GM12878 (cell line): ENCODE measurements around the gene PDZD8. TPM values are rescaled to one million over a fixed set of nuclear protein-coding genes. Genes with fewer than 3 reads are reported as not detected.

ENCODE experiments used
- ATAC-seq: fragments of 200-7000 bp; cut with Tn5 transposase; 3 replicates; pipeline ENCODE4 v1.9.1; 2020; ENCODE audit warnings: mild to moderate bottlenecking, moderate library complexity
- BruUV-seq: library from RNA; stranded (reverse); fragments of 400-500 nt; replicated peaks from 2 replicates; lab custom pipeline; 2021; lab: Mats Ljungman, UMichigan
- CTCF ChIA-PET: fragments of 300-600 bp; sonication (Branson Sonifier 250); formaldehyde crosslinking; extraction: SDS; loops from one replicate; lab custom pipeline; 2021; ENCODE audit warnings: inconsistent platforms; lab: Yijun Ruan, JAX
- POLR2A ChIA-PET: fragments of 350-600 bp; formaldehyde crosslinking; extraction: SDS; loops from one replicate; lab custom pipeline; 2021; ENCODE audit warnings: inconsistent platforms; lab: Charles Lee
- RAD21 ChIA-PET: fragments of 300-600 bp; sonication (Branson Sonifier 250); formaldehyde crosslinking; loops from one replicate; lab custom pipeline; 2023; ENCODE audit warnings: antibody characterized with exemption; ENCODE audit not compliant: unreplicated experiment; lab: Charles Lee
- SMC1A ChIA-PET: fragments of 300-600 bp; sonication (Branson Sonifier 250); formaldehyde crosslinking; loops from one replicate; lab custom pipeline; 2023; ENCODE audit not compliant: unreplicated experiment, uncharacterized antibody; lab: Charles Lee
- DNase-seq: peaks from one replicate; pipeline ENCODE4 v3.0.0-alpha.2; 2011; ENCODE audit warnings: low read depth, low spot score
- FAIRE-seq: peaks from 3 replicates; lab custom pipeline; 2011; peaks lifted over from hg19 to GRCh38; lab: Jason Lieb, UNC
- H2AFZ ChIP-seq: 2 replicates; pipeline ENCODE4 v1.6.0; 2011; ENCODE audit warnings: low read depth, low read length, control low read depth; ENCODE audit not compliant: control insufficient read depth
- H3K27ac ChIP-seq: 2 replicates; pipeline ENCODE4 v1.5.1; 2011; ENCODE audit warnings: control low read depth; ENCODE audit not compliant: control insufficient read depth, insufficient read depth
- H3K27me3 ChIP-seq, 2 experiments: replicated peaks in 1 of 2; 2 replicates each; pipeline versions ENCODE4 v1.6.0 to v1.6.1; 2011; ENCODE audit warnings: low read length in 1 of 2; ENCODE audit not compliant: control insufficient read depth in 2 of 2, insufficient read depth in 2 of 2
- H3K36me3 ChIP-seq, 2 experiments: 2 replicates each; pipeline ENCODE4 v1.5.1; 2011; ENCODE audit warnings: low read length in 1 of 2; ENCODE audit not compliant: control insufficient read depth in 2 of 2, insufficient read depth in 2 of 2
- H3K4me1 ChIP-seq: 2 replicates; pipeline ENCODE4 v1.6.1; 2011; ENCODE audit warnings: mild to moderate bottlenecking, low read length, moderate library complexity, mixed read lengths; ENCODE audit not compliant: control insufficient read depth, insufficient read depth
- H3K4me2 ChIP-seq: 2 replicates; pipeline ENCODE4 v1.6.0; 2011; ENCODE audit warnings: control low read depth; ENCODE audit not compliant: control insufficient read depth, insufficient read depth
- H3K4me3 ChIP-seq: fragments of 200-600 bp; sonication (generic); 2 replicates; pipeline ENCODE4 v1.5.1; 2016
- H3K79me2 ChIP-seq: 2 replicates; pipeline ENCODE4 v1.6.0; 2011; ENCODE audit warnings: low read length; ENCODE audit not compliant: control insufficient read depth, insufficient read depth
- H3K9ac ChIP-seq: 2 replicates; pipeline ENCODE4 v1.8.0; 2011; ENCODE audit warnings: low read length, control low read depth, mixed read lengths; ENCODE audit not compliant: control insufficient read depth, insufficient read depth
- H3K9me3 ChIP-seq: replicated peaks from 3 replicates; pipeline ENCODE4 v1.5.1; 2011; ENCODE audit warnings: mild to moderate bottlenecking, low read length; ENCODE audit not compliant: control insufficient read depth, insufficient read depth
- H4K20me1 ChIP-seq: 2 replicates; pipeline ENCODE4 v1.6.0; 2011; ENCODE audit not compliant: control insufficient read depth, insufficient read depth
- ATF7 ChIP-seq: fragments of 450-650 bp; IDR thresholded peaks from 2 replicates; pipeline ENCODE4 v1.6.1; 2016; ENCODE audit warnings: low read depth, mild to moderate bottlenecking
- FOXK2 ChIP-seq: fragments of 450-650 bp; IDR thresholded peaks from 2 replicates; pipeline ENCODE4 v1.6.1; 2017; ENCODE audit warnings: mild to moderate bottlenecking, moderate library complexity
- NFYB ChIP-seq: IDR thresholded peaks from 2 replicates; pipeline ENCODE4 v1.6.1; 2011; ENCODE audit warnings: low read depth, mild to moderate bottlenecking, low read length, improper control_type of control experiment, moderate library complexity; ENCODE audit not compliant: insufficient read depth
- RFX5 ChIP-seq: IDR thresholded peaks from 2 replicates; pipeline ENCODE4 v1.6.1; 2011; ENCODE audit warnings: low read depth, low read length, improper control_type of control experiment
- RUNX3 ChIP-seq: IDR thresholded peaks from 2 replicates; pipeline ENCODE4 v1.6.1; 2012; ENCODE audit warnings: low read length, inconsistent platforms
- SIN3A ChIP-seq: IDR thresholded peaks from 2 replicates; pipeline ENCODE4 v1.6.1; 2012; ENCODE audit warnings: low read depth, low read length, improper control_type of control experiment
- SUZ12 ChIP-seq: fragments of 200-600 bp; sonication (generic); IDR thresholded peaks from one replicate; pipeline ENCODE4 v1.6.1; 2018; ENCODE audit warnings: antibody characterized with exemption, mild to moderate bottlenecking; ENCODE audit not compliant: unreplicated experiment
- whole genome bisulfite sequencing: methylation state at CpG from one replicate; pipeline ENCODE4 v1.1.6; 2016; ENCODE audit warnings: low lambda C conversion rate; ENCODE audit not compliant: insufficient replicate concordance, insufficient coverage; ENCODE audit errors: missing lambda C conversion rate; 5-methylcytosine and 5-hydroxymethylcytosine counted together
- in situ Hi-C: fragments of 300-500 bp; cut with MboI; formaldehyde crosslinking; loops from 9 replicates; pipeline ENCODE4 v1.14.3; 2018; ENCODE audit warnings: mixed read lengths
- intact Hi-C: fragments of 100-400 bp; cut with micrococcal nuclease; formaldehyde crosslinking; loops from one replicate; pipeline ENCODE4 v1.14.2; 2022; ENCODE audit not compliant: unreplicated experiment
- polyA plus RNA-seq, 11 experiments: library from polyadenylated mRNA; depleted of rRNA in 4 of 11; unstranded in 6 of 11; stranded (reverse) in 5 of 11; fragments of >200 nt; fragmentation: Nextera tagmentation in 4 of 11; fragmentation: Illumina TruSeq in 1 of 11; extraction: Ambion mirVana in 4 of 11; extraction: Trizol in 1 of 11; gene quantifications; 1 replicate in 1 of 11; 2 replicates in 10 of 11; pipeline versions ENCODE4 v1.2.1 to v1.2.3, GENCODE V29; 2011 to 2016; ENCODE audit warnings: inconsistent platforms in 2 of 11, missing spikeins in 2 of 11, low read depth in 1 of 11
- total RNA-seq, 4 experiments: library from RNA; depleted of rRNA in 3 of 4; stranded (reverse); fragments of >200 nt in 3 of 4; fragmentation: Illumina TruSeq in 1 of 4; extraction: Trizol in 1 of 4; gene quantifications; 2 replicates each; pipeline versions ENCODE4 v1.2.1 to v1.2.3, GENCODE V29; 2013 to 2021
- TF ChIP-seq, protein P1 (sequence below): fragments of 450-650 bp; IDR thresholded peaks from 2 replicates; pipeline ENCODE4 v1.6.1; 2017; ENCODE audit warnings: mild to moderate bottlenecking
- TF ChIP-seq, protein P2 (sequence below): IDR thresholded peaks from 2 replicates; pipeline ENCODE4 v1.6.1; 2011; ENCODE audit warnings: borderline replicate concordance, low read depth, mild to moderate bottlenecking, moderate library complexity, mixed read lengths, low read length; ENCODE audit not compliant: insufficient read depth; ENCODE audit errors: extremely low read length
- TF ChIP-seq, protein P3 (sequence below): fragments of 450-650 bp; IDR thresholded peaks from 2 replicates; pipeline ENCODE4 v1.6.1; 2017; ENCODE audit warnings: mild to moderate bottlenecking, moderate library complexity
- TF ChIP-seq, protein P4 (sequence below): IDR thresholded peaks from 2 replicates; pipeline ENCODE4 v1.6.1; 2011; ENCODE audit warnings: mild to moderate bottlenecking, low read depth, low read length, moderate library complexity; ENCODE audit not compliant: insufficient replicate concordance
- TF ChIP-seq, protein P5 (sequence below): fragments of 450-650 bp; IDR thresholded peaks from 2 replicates; pipeline ENCODE4 v1.6.1; 2014; ENCODE audit warnings: mild to moderate bottlenecking

PDZD8 gene
- total and polyA plus RNA-seq, 10 of the 15 experiments (the other 5 are each of a cell fraction or from before 2014, with no cell fraction given) = 2.0 to 21.2 (median 6.7) TPM

DNA sequence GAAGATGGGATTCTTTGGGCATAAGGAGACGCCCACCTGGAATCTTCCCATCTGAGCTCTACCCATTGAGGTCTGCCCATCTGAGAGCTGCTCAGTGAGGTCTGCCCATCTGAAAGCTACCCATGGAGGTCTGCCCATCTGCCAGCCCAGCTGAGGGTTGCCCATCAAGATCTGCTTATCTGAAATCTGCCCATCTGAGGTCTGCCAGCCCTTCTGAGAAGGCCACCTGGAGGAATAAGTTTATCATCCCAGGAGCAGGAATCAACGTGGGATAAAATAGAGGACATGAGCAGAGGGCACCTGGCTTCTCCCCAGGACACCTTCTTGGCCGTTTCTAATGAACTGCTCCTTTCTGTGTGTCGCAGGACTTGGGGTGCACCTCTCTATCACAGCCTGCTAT lies 35.3 kb upstream of the PDZD8 start:
- intact Hi-C loops = no loop called here
- BruUV-seq = no TSS peak
- TF ChIP-seq, protein P1, sequence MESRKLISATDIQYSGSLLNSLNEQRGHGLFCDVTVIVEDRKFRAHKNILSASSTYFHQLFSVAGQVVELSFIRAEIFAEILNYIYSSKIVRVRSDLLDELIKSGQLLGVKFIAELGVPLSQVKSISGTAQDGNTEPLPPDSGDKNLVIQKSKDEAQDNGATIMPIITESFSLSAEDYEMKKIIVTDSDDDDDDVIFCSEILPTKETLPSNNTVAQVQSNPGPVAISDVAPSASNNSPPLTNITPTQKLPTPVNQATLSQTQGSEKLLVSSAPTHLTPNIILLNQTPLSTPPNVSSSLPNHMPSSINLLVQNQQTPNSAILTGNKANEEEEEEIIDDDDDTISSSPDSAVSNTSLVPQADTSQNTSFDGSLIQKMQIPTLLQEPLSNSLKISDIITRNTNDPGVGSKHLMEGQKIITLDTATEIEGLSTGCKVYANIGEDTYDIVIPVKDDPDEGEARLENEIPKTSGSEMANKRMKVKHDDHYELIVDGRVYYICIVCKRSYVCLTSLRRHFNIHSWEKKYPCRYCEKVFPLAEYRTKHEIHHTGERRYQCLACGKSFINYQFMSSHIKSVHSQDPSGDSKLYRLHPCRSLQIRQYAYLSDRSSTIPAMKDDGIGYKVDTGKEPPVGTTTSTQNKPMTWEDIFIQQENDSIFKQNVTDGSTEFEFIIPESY = no peak
- TF ChIP-seq, protein P2, sequence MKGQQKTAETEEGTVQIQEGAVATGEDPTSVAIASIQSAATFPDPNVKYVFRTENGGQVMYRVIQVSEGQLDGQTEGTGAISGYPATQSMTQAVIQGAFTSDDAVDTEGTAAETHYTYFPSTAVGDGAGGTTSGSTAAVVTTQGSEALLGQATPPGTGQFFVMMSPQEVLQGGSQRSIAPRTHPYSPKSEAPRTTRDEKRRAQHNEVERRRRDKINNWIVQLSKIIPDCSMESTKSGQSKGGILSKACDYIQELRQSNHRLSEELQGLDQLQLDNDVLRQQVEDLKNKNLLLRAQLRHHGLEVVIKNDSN = no peak
- TF ChIP-seq RUNX3 (no peak), SIN3A (no peak), FOXK2 (no peak), NFYB (no peak), ATF7 (no peak), RFX5 (no peak), SUZ12 (no peak)
- TF ChIP-seq, protein P3, sequence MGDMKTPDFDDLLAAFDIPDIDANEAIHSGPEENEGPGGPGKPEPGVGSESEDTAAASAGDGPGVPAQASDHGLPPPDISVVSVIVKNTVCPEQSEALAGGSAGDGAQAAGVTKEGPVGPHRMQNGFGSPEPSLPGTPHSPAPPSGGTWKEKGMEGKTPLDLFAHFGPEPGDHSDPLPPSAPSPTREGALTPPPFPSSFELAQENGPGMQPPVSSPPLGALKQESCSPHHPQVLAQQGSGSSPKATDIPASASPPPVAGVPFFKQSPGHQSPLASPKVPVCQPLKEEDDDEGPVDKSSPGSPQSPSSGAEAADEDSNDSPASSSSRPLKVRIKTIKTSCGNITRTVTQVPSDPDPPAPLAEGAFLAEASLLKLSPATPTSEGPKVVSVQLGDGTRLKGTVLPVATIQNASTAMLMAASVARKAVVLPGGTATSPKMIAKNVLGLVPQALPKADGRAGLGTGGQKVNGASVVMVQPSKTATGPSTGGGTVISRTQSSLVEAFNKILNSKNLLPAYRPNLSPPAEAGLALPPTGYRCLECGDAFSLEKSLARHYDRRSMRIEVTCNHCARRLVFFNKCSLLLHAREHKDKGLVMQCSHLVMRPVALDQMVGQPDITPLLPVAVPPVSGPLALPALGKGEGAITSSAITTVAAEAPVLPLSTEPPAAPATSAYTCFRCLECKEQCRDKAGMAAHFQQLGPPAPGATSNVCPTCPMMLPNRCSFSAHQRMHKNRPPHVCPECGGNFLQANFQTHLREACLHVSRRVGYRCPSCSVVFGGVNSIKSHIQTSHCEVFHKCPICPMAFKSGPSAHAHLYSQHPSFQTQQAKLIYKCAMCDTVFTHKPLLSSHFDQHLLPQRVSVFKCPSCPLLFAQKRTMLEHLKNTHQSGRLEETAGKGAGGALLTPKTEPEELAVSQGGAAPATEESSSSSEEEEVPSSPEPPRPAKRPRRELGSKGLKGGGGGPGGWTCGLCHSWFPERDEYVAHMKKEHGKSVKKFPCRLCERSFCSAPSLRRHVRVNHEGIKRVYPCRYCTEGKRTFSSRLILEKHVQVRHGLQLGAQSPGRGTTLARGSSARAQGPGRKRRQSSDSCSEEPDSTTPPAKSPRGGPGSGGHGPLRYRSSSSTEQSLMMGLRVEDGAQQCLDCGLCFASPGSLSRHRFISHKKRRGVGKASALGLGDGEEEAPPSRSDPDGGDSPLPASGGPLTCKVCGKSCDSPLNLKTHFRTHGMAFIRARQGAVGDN = no peak
- TF ChIP-seq, protein P4, sequence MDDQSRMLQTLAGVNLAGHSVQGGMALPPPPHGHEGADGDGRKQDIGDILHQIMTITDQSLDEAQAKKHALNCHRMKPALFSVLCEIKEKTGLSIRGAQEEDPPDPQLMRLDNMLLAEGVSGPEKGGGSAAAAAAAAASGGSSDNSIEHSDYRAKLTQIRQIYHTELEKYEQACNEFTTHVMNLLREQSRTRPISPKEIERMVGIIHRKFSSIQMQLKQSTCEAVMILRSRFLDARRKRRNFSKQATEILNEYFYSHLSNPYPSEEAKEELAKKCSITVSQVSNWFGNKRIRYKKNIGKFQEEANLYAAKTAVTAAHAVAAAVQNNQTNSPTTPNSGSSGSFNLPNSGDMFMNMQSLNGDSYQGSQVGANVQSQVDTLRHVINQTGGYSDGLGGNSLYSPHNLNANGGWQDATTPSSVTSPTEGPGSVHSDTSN = no peak
- TF ChIP-seq, protein P5, sequence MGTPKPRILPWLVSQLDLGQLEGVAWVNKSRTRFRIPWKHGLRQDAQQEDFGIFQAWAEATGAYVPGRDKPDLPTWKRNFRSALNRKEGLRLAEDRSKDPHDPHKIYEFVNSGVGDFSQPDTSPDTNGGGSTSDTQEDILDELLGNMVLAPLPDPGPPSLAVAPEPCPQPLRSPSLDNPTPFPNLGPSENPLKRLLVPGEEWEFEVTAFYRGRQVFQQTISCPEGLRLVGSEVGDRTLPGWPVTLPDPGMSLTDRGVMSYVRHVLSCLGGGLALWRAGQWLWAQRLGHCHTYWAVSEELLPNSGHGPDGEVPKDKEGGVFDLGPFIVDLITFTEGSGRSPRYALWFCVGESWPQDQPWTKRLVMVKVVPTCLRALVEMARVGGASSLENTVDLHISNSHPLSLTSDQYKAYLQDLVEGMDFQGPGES = no peak

More for the DNA sequence above, 35.3 kb upstream of the PDZD8 start:
- DNase-seq (no peak), FAIRE-seq (no peak), ATAC-seq (no peak)
- Histone ChIP-seq H2AFZ (no peak overlapping the region), H3K79me2 (no peaks in the 10 kb centered on the region), H3K4me3 (no peak overlapping the region), H3K4me2 (no peak overlapping the region), H3K4me1 (no peaks in the 10 kb centered on the region), H3K27me3 (peaks cover 0 to 2% of the 10 kb centered on the region in 2 experiments; a peak in 1 of 4 replicates), H3K9me3 (no peaks in the 10 kb centered on the region), H4K20me1 (no peaks in the 10 kb centered on the region; the same call in 1 of the 2 replicates), H3K27ac (no peak overlapping the region), H3K36me3 (no peaks in the 10 kb centered on the region), H3K9ac (no peak overlapping the region)
- ChIA-PET RAD21 (interaction anchor here (0.9 to 1.9 kb wide), 2 partner anchors 32 to 194 kb away, joined by 3 to 5 read pairs; no protein-coding TSS in a partner anchor), CTCF (interaction anchor here (0.7 to 2.0 kb wide), 4 partner anchors 12 to 194 kb away, joined by 3 to 5 read pairs (median 3); no protein-coding TSS in a partner anchor), POLR2A (interaction anchor here (1.6 kb wide), 1 partner anchor 17 kb away, joined by 4 read pairs; no protein-coding TSS in a partner anchor), SMC1A (interaction anchor here (0.9 to 2.1 kb wide), 10 partner anchors 8 to 194 kb away, joined by 3 to 11 read pairs (median 4); no protein-coding TSS in a partner anchor)
- 14% methylated on average over 4 of the region's 4 CpGs for WGBS
- in situ Hi-C loops = no loop called here
